ENCODE data around the gene CERS6.

DNA sequence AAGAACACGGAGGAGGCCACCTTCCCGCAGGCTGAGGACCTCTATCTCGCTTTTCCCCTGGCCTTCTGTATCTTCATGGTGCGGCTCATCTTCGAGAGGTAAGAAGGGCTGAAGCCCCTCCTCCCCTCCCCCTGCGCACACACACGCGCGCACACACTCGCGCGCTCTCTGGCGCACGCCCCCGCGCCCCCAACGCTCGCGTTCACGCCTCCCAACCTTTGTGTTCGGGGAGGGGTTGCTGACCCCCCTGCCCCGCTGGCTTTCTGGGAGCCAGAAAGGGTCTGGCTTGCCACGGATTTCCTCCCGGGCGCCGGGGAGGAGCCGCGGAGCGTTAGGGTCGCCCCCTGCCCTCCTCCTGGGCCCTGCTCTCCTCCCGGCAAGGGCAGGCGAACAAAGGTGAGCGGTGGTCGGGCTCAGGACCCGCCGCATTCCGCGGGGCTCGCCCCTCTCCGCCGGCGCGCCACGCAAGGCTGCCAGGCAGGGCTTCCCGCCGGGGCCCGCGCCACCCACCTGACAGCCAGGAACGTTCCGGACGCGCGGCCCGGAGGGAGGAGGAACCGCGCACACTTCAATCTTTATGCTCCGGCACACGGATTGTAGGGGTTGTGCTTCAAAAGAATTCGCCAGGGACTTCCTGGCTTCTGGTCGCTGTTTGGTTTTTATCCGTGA, 583 bp downstream of the CERS6 start:
- no peak for TF ChIP-seq EP300 (IDR thresholded peaks at IDR 0.05; ENCODE audit: borderline replicate concordance in 1 of 2, control insufficient read depth in 1 of 2, low read depth in 2 of 2, low read length in 2 of 2)
- TF ChIP-seq, protein P1, sequence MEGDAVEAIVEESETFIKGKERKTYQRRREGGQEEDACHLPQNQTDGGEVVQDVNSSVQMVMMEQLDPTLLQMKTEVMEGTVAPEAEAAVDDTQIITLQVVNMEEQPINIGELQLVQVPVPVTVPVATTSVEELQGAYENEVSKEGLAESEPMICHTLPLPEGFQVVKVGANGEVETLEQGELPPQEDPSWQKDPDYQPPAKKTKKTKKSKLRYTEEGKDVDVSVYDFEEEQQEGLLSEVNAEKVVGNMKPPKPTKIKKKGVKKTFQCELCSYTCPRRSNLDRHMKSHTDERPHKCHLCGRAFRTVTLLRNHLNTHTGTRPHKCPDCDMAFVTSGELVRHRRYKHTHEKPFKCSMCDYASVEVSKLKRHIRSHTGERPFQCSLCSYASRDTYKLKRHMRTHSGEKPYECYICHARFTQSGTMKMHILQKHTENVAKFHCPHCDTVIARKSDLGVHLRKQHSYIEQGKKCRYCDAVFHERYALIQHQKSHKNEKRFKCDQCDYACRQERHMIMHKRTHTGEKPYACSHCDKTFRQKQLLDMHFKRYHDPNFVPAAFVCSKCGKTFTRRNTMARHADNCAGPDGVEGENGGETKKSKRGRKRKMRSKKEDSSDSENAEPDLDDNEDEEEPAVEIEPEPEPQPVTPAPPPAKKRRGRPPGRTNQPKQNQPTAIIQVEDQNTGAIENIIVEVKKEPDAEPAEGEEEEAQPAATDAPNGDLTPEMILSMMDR (IDR thresholded peaks at IDR 0.05 in 2 of 3, conservative IDR thresholded peaks at IDR 0.05 in 1 of 3; ENCODE audit: control insufficient read depth in 2 of 3, extremely low read depth in 1 of 3, insufficient read depth in 1 of 3, low read depth in 3 of 3, low read length in 3 of 3) = no peak

Data from GM12878 (cell line).